ENCODE data around the gene ARHGAP26.

Gene ARHGAP26

GRCh38 chr5:143213231-143213850 is 443.2 kb downstream of the ARHGAP26 start:
- Histone ChIP-seq H3K27me3 (ENCODE audit: control insufficient read depth, insufficient read depth, low read length) (no peaks in the 10 kb centered on the region), H3K4me1 (ENCODE audit: control insufficient read depth, insufficient read depth, low read length) (peaks cover 16% of the 10 kb centered on the region), H3K36me3 (ENCODE audit: control insufficient read depth, insufficient read depth, low read length) (no peaks in the 10 kb centered on the region), H3K9me3 (ENCODE audit: control insufficient read depth, low read length) (no peaks in the 10 kb centered on the region), H3K9ac (ENCODE audit: low read length) (no peak overlapping the region), H3K4me3 (ENCODE audit: low read length) (no peak overlapping the region)

DNA sequence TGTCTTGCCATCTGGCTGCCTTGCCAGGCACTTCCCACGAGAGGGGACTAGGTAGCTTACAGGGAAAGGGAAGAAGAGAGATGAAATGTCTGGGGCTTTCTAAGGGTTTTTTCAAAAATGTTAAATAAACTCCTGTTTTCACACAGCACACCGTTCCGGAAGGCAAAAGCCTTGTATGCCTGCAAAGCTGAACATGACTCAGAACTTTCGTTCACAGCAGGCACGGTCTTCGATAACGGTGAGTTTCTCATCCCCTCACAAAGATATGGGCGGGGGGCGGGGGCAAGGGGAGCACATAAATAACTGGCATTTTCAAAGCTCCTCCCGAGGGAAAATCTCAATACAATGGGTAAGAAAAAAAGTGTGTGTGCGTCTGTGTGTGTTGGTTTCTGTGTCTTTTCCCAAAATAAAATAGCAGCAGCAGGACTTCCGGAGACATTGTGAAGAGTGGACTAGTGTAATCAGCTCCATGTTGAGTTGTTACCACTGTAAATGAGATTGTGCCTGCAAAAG is 443.7 kb downstream of the ARHGAP26 start:
- Histone ChIP-seq H3K9ac (ENCODE audit: low read length) (no peak overlapping the region), H3K4me3 (ENCODE audit: low read length) (no peak overlapping the region), H3K4me1 (ENCODE audit: control insufficient read depth, insufficient read depth, low read length) (peaks cover 18% of the 10 kb centered on the region), H3K36me3 (ENCODE audit: control insufficient read depth, insufficient read depth, low read length) (no peaks in the 10 kb centered on the region), H3K27me3 (ENCODE audit: control insufficient read depth, insufficient read depth, low read length) (no peaks in the 10 kb centered on the region), H3K9me3 (ENCODE audit: control insufficient read depth, low read length) (no peaks in the 10 kb centered on the region)

DNA sequence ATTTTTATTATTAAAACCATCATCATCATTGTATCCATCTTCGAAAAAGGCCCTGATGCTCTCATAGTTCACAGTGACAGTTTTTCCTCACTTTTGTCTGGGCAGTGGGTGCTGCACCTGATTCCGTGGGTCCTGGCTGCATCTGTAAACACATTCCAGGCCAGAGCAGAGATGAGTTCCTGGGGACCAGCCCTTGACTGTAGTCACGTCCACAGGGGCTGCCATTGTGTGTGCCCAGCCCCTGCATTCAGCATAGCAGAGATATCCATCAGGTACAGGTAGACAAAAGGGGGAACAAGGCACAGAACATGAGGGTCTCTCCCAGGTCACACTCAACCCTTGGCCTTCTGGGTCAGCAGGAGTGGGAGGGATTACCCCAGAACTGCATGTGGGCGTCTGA is 444.3 kb downstream of the ARHGAP26 start:
- no peaks in the 10 kb centered on the region for H3K27me3 ChIP-seq (ENCODE audit: control insufficient read depth, insufficient read depth, low read length)
- H3K9me3 ChIP-seq (ENCODE audit: control insufficient read depth, low read length) = no peaks in the 10 kb centered on the region
- H3K4me3 ChIP-seq (ENCODE audit: low read length) = no peak overlapping the region
- peaks cover 24% of the 10 kb centered on the region for H3K4me1 ChIP-seq (ENCODE audit: control insufficient read depth, insufficient read depth, low read length)
- H3K36me3 ChIP-seq (ENCODE audit: control insufficient read depth, insufficient read depth, low read length) = no peaks in the 10 kb centered on the region
- H3K9ac ChIP-seq (ENCODE audit: low read length) = no peak overlapping the region

GRCh38 chr5:143214890-143215289 is 444.7 kb downstream of the ARHGAP26 start:
- Histone ChIP-seq H3K27me3 (ENCODE audit: control insufficient read depth, insufficient read depth, low read length) (no peaks in the 10 kb centered on the region), H3K9me3 (ENCODE audit: control insufficient read depth, low read length) (no peaks in the 10 kb centered on the region), H3K4me3 (ENCODE audit: low read length) (no peak overlapping the region), H3K4me1 (ENCODE audit: control insufficient read depth, insufficient read depth, low read length) (peaks cover 28% of the 10 kb centered on the region), H3K36me3 (ENCODE audit: control insufficient read depth, insufficient read depth, low read length) (no peaks in the 10 kb centered on the region), H3K9ac (ENCODE audit: low read length) (no peak overlapping the region)

DNA sequence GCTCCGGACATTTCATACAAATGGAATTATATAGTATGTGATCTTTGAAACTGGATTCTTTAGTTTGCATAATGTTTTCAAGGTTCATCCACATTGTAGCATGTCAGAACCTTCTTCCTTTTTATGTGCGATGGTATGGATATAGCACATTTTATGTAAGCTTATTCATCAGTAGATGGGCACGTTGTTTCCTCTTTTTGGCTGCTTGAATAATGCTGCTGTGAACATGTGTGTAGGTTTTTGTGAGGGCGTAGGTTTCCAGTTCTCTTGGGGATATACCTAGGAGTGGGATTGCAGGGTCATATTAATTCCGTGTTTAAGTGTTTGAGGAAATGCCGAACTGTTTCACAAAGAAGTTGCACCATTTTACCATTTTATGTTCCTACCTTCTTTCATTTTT is 445.5 kb downstream of the ARHGAP26 start:
- no peak overlapping the region for H3K9ac ChIP-seq (ENCODE audit: low read length)
- no peak overlapping the region for H3K4me3 ChIP-seq (ENCODE audit: low read length)
- no peaks in the 10 kb centered on the region for H3K9me3 ChIP-seq (ENCODE audit: control insufficient read depth, low read length)
- no peaks in the 10 kb centered on the region for H3K27me3 ChIP-seq (ENCODE audit: control insufficient read depth, insufficient read depth, low read length)
- peaks cover 29% of the 10 kb centered on the region for H3K4me1 ChIP-seq (ENCODE audit: control insufficient read depth, insufficient read depth, low read length)
- no peaks in the 10 kb centered on the region for H3K36me3 ChIP-seq (ENCODE audit: control insufficient read depth, insufficient read depth, low read length)

GRCh38 chr5:143216211-143216610 is 446.0 kb downstream of the ARHGAP26 start:
- Histone ChIP-seq H3K36me3 (ENCODE audit: control insufficient read depth, insufficient read depth, low read length) (no peaks in the 10 kb centered on the region), H3K27me3 (ENCODE audit: control insufficient read depth, insufficient read depth, low read length) (no peaks in the 10 kb centered on the region), H3K4me1 (ENCODE audit: control insufficient read depth, insufficient read depth, low read length) (peaks cover 29% of the 10 kb centered on the region), H3K9me3 (ENCODE audit: control insufficient read depth, low read length) (no peaks in the 10 kb centered on the region), H3K4me3 (ENCODE audit: low read length) (no peak overlapping the region), H3K9ac (ENCODE audit: low read length) (no peak overlapping the region)

GRCh38 chr5:143217065-143217803 is 447.1 kb downstream of the ARHGAP26 start:
- peaks cover 30% of the 10 kb centered on the region for H3K4me1 ChIP-seq (ENCODE audit: control insufficient read depth, insufficient read depth, low read length)
- no peak overlapping the region for H3K9ac ChIP-seq (ENCODE audit: low read length)

DNA sequence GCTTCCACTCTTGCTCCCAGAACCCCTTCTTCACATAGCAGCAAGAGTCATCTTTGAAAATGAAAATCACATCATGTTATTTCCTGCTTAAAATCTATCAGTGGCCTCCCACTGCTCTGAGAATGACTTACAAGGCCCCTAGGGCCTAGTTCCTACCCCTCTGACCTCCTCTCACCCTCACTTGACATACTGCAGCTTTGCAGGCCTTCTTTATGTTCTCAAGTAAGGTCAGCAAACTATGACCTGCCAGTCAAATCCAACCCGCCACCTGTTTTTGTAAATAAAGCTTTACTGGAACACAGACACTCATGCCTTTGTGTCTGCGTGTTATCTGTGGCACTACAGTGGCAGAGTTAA is 447.6 kb downstream of the ARHGAP26 start:
- H3K4me1 ChIP-seq (ENCODE audit: control insufficient read depth, insufficient read depth, low read length) = peaks cover 36% of the 10 kb centered on the region
- no peaks in the 10 kb centered on the region for H3K36me3 ChIP-seq (ENCODE audit: control insufficient read depth, insufficient read depth, low read length)
- no peaks in the 10 kb centered on the region for H3K27me3 ChIP-seq (ENCODE audit: control insufficient read depth, insufficient read depth, low read length)
- no peak overlapping the region for H3K9ac ChIP-seq (ENCODE audit: low read length)
- H3K9me3 ChIP-seq (ENCODE audit: control insufficient read depth, low read length) = no peaks in the 10 kb centered on the region
- no peak overlapping the region for H3K4me3 ChIP-seq (ENCODE audit: low read length)

More at GRCh38 chr5:143217065-143217803, 447.1 kb downstream of the ARHGAP26 start:
- no peak overlapping the region for H3K4me3 ChIP-seq (ENCODE audit: low read length)
- H3K9me3 ChIP-seq (ENCODE audit: control insufficient read depth, low read length) = no peaks in the 10 kb centered on the region
- no peaks in the 10 kb centered on the region for H3K36me3 ChIP-seq (ENCODE audit: control insufficient read depth, insufficient read depth, low read length)
- H3K27me3 ChIP-seq (ENCODE audit: control insufficient read depth, insufficient read depth, low read length) = no peaks in the 10 kb centered on the region

DNA sequence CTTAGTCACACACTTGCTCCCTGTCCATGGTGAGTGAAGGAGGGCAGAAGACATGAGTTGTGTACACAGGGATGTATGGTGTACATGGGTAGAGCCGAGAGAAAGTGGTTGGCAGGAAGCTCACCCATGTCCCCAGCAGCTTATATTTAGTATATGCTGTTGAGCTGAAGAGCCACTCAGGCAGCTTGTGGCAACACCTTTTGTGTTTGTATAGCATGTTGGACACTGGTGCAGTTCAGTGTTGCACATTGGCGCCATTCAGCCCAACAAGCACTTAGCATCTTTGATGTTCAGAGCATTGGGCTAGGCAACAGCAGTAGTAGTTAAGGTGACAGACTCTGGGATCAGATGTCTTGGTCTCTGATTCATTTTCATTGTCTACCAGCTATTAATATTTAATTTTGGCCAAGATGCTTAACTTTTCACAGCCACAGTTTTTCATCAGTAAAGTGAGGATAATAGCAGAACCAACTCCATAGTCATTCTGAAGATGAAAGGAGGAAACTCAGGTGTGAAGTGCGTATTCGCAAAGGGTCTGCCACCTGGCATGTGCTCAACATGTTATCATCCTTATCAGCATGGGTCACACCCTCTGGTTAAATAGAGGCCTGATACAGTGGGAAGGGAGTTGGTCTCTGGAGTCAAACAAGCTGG is 448.5 kb downstream of the ARHGAP26 start:
- Histone ChIP-seq H3K4me3 (ENCODE audit: low read length) (no peak overlapping the region), H3K36me3 (ENCODE audit: control insufficient read depth, insufficient read depth, low read length) (no peaks in the 10 kb centered on the region), H3K9ac (ENCODE audit: low read length) (no peak overlapping the region), H3K4me1 (ENCODE audit: control insufficient read depth, insufficient read depth, low read length) (peaks cover 36% of the 10 kb centered on the region), H3K27me3 (ENCODE audit: control insufficient read depth, insufficient read depth, low read length) (no peaks in the 10 kb centered on the region), H3K9me3 (ENCODE audit: control insufficient read depth, low read length) (no peaks in the 10 kb centered on the region)

DNA sequence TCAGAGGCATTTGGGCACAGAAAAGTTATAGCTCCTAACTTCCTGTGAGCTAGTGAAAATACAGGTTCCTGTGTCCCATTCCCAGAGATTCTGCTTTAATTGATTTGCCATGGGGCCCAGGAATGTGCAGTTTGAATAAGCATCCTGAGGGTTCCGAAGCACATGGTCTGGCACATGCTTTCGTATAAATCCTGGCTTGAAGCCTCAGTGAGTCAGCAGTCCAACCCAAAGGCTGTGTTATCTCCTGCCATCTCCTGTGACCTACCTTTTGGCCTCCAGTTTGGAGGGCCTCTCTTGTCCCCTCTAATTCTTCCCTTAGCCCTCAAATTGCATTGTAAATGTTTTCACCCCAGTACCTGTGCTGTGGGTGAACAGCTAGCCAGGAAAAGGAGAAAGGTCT is 449.5 kb downstream of the ARHGAP26 start:
- peaks cover 36% of the 10 kb centered on the region for H3K4me1 ChIP-seq (ENCODE audit: control insufficient read depth, insufficient read depth, low read length)
- no peaks in the 10 kb centered on the region for H3K36me3 ChIP-seq (ENCODE audit: control insufficient read depth, insufficient read depth, low read length)
- no peak overlapping the region for H3K4me3 ChIP-seq (ENCODE audit: low read length)
- no peak overlapping the region for H3K9ac ChIP-seq (ENCODE audit: low read length)
- no peaks in the 10 kb centered on the region for H3K27me3 ChIP-seq (ENCODE audit: control insufficient read depth, insufficient read depth, low read length)
- H3K9me3 ChIP-seq (ENCODE audit: control insufficient read depth, low read length) = no peaks in the 10 kb centered on the region

GRCh38 chr5:143220748-143221251 is 450.6 kb downstream of the ARHGAP26 start:
- H3K4me1 ChIP-seq (ENCODE audit: control insufficient read depth, insufficient read depth, low read length) = peaks cover 36% of the 10 kb centered on the region
- H3K36me3 ChIP-seq (ENCODE audit: control insufficient read depth, insufficient read depth, low read length) = no peaks in the 10 kb centered on the region
- no peak overlapping the region for H3K4me3 ChIP-seq (ENCODE audit: low read length)
- no peak overlapping the region for H3K9ac ChIP-seq (ENCODE audit: low read length)
- H3K9me3 ChIP-seq (ENCODE audit: control insufficient read depth, low read length) = no peaks in the 10 kb centered on the region
- H3K27me3 ChIP-seq (ENCODE audit: control insufficient read depth, insufficient read depth, low read length) = no peaks in the 10 kb centered on the region
